ENCODE measurements around the gene LRTM1.

Gene LRTM1

DNA sequence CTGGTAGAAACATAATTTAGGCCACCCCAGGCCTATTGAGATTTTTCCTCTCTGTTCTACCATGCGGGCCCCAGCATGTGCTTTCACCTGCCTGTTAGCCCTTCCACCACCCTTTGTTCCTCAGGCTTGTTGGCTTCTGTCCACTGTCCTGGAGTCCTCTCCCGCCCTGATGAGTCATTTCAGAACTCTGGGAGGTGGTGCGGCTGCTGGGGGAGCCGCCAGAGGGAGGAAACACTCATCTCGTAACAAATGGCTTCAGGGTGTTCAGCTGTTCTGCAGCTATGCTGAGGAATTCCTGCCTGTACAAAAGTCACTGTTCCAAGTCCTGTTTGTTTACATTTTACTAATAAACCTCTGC is 36.3 kb downstream of the LRTM1 start:
- DNase-seq = peak; percentile 97

DNA sequence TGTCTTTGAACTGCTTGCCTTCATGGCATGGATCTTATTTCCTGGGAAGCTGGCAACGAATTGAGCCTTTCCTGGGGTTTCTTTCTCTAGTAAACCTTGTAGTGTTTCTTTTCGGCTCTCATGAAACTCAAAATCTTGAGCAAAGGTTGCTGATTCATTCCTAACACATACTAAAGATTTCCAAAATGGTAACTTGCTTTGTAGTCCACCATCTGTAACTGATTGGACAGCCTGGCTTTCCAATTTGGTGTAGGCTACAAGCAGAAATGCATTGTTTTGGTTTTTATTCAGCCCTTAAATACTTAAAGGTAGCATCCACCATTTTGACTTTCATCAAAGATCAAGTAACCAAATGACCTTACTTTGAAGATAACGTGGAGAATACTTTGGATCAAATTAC is 38.1 kb downstream of the LRTM1 start:
- DNase-seq = no peak

GRCh38 chr3:54888873-54889272 is 39.0 kb downstream of the LRTM1 start:
- peak; percentile 62 for DNase-seq

- no peak for DNase-seq
These were observed 39.7 kb downstream of the LRTM1 start for GRCh38 chr3:54888162-54888561.

GRCh38 chr3:54882129-54882833 is 45.6 kb downstream of the LRTM1 start:
- DNase-seq = peak; percentile 98

GRCh38 chr3:54878145-54878544 is 49.7 kb downstream of the LRTM1 start:
- DNase-seq = no peak

GRCh38 chr3:54877730-54878129 is 50.1 kb downstream of the LRTM1 start:
- DNase-seq = peak; percentile 74

- DNase-seq = no peak
These were observed 51.2 kb downstream of the LRTM1 start for GRCh38 chr3:54876694-54877093.

DNA sequence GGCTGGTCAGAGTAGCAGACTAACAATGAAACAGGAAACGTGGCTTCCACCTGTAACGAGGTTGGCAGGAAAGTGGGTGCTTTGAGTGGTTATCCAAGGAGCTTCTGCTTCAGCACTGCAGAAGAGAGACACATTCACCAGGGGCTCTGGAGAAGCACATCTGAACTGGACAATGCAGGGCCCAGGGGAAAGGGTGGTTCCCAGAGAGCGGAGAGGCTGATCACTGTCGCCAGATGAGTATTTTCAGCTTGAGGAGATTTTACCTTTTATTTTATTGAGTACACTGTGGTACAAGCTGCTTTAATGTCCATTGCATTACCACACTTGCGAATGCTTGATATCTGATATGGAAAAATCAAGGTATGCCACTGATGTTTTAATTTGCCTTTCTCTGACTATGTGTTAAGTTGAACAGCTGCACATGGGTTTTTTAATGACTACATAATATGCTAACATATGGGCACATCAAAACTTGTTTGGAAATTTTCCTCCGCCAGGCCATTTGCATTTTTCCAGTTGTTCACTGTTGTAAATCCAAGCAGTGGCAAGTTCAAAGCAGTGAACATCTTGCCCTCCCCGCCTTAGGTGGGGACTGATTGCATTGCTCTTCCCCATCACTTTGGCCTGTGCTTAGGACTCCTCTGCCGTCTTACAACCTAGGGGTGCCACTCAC is 52.1 kb downstream of the LRTM1 start:
- no peak for DNase-seq

DNA sequence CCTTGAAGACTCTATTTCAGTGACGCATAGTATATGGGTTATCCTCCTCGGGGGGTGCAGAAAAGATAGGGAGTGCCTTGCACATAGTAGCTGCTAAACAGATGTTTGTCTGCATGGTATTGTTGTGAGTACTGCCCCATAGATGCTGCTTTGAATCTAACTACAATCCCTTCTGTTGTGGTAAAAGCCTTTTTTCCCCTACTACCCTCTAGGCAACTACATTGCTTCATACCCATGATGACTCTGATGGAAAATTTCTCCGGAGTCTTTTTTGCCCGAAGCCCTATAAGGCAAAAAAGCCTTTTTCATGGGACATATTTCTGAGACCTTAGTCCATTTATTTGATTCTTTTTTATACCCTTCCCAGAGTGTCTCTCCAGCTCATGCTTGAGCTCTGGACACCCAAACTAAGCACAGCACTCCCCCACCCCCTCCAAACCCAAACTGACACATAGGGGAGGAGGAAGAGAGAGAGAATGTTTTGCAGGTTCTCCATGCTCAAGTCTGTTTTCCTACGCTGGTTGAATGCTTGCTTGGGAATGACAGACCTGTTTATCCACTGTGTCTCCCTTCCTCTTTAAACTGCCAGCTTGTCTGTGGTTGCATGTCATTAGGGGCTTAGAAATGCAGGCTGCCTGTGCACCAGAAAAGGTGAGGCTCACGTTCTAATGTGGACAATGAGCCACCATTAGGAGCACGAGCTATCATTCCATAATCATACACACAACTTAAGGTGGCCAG is 52.9 kb downstream of the LRTM1 start:
- DNase-seq = peak; percentile 28

DNA sequence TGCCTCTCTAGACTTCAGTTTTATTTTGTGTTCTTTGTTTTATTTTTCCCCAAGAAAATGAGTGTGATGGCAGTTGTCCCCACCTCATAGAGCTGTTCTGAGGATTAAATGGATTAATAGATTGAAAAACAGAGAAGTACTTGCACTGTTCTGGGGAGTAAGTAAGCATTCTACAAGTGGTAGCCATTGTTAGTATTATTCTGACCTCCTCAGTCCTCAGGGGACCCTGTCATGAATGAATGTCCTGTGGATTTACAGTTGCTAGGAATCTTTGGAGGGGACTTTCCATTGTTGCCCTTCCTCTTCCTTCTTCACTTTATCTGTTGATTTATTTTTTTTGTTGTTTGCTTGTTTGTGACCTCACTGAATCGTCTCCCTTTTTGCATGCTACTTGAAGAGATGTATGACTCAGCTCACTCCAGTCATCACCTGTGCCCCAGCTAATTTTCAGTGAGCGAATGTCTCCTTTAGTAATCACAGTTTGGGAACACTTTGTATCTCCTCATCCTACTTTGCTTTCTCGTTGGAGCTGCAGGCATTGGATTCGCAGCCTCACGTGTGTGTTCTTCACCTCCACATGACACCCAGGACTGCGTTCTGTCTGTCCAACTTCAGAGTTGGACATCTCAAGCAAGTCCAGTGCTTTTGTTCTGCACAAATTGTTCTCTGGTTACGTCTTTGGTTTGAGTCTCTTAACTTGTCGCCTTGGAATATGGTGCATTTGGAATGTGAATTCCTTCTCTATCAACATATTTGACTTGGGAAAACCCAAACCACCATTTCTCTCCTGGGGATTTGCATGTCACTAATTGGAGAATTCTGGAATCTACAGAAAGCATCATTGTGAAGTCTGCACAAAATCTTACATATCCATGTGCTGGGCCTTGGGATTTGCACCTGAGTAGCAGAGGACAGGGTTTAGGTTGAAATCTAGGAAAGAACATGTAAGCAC is 54.5 kb downstream of the LRTM1 start:
- DNase-seq = peak; percentile 62

DNA sequence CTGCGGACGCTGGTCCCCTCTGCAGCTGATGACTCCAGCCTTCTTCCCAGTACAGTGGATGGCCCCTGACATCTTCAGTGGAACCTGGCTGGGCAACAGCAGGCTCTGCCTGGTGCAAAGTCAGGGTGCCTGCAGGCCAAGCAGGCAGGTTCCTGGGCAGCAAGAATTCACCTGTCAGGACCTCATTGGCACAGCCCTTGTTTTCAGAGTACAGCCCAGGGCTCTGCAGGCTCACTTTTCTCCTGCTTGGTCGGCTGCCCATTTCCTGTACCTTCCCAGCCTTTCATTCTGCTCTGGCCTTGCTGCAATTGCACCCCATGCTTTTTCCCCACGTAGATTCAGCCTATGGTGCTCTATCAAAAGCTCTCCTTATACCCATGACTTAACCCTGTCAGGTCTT is 56.0 kb downstream of the LRTM1 start:
- DNase-seq = no peak

DNA sequence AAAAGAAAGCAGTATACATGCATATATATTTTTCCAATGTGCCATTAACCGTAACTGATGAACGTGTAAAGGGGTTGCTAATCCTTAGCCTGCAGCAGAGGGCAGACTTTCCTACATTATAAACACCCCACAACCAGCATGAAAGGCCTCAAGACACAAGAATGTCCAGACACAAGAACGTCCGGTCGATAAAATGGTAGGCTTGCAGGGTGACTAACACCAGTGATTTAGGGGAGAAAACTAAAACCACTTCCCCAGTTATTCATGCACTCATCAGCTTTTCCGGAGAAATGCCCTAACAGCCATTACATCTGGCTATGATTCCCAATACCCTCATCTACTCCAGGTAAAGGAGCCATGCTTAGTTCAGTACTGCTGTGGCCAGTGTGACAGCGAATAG is 57.4 kb downstream of the LRTM1 start:
- DNase-seq = peak; percentile 96
